Common myeloid progenitor, CD34-positive (primary cell): Measurements from ENCODE around the gene SMG5.

Experiments
- CTCF ChIA-PET: fragments of 350-600 bp; sonication (Branson Sonifier 250); formaldehyde crosslinking; loops from one replicate; lab custom pipeline; 2021; ENCODE audit warnings: antibody characterized with exemption; lab: Charles Lee
- POLR2A ChIA-PET: fragments of 350-600 bp; sonication (Branson Sonifier 250); formaldehyde crosslinking; loops from one replicate; lab custom pipeline; 2021; ENCODE audit warnings: antibody characterized with exemption; lab: Charles Lee
- DNase-seq, 3 donors: peaks; one replicate each; pipeline versions ENCODE4 v3.0.0 to v3.0.0-alpha.2; 2013
- H3K27ac ChIP-seq, 2 experiments: 1 replicate in 1 of 2; 2 replicates in 1 of 2; pipeline ENCODE4 v1.7.0; 2013; ENCODE audit warnings: inconsistent platforms in 2 of 2, low read length in 2 of 2, mild to moderate bottlenecking in 2 of 2, low read depth in 1 of 2, moderate library complexity in 1 of 2; ENCODE audit not compliant: severe bottlenecking in 2 of 2, insufficient read depth in 1 of 2, poor library complexity in 1 of 2
- H3K27me3 ChIP-seq, 5 experiments: replicated peaks in 2 of 5; 1 replicate in 3 of 5; 2 replicates in 2 of 5; pipeline versions ENCODE4 v1.6.1 to v1.7.0; 2013; ENCODE audit warnings: low read length in 4 of 5, mild to moderate bottlenecking in 2 of 5, moderate library complexity in 2 of 5, inconsistent platforms in 1 of 5; ENCODE audit not compliant: insufficient read depth in 5 of 5, control insufficient read depth in 4 of 5
- H3K36me3 ChIP-seq, 4 experiments: 1 replicate in 2 of 4; 2 replicates in 2 of 4; pipeline versions ENCODE4 v1.6.1 to v1.7.0; 2013; ENCODE audit warnings: low read length in 3 of 4, control low read depth in 1 of 4, mild to moderate bottlenecking in 1 of 4; ENCODE audit not compliant: control insufficient read depth in 4 of 4, insufficient read depth in 4 of 4
- H3K4me1 ChIP-seq, 4 experiments: 1 replicate in 3 of 4; 2 replicates in 1 of 4; pipeline versions ENCODE4 v1.6.1 to v1.7.1; 2013; ENCODE audit warnings: low read length in 3 of 4, mild to moderate bottlenecking in 3 of 4, control low read depth in 1 of 4, inconsistent platforms in 1 of 4, moderate library complexity in 1 of 4; ENCODE audit not compliant: control insufficient read depth in 4 of 4, insufficient read depth in 4 of 4; ENCODE audit errors: control extremely low read depth in 1 of 4
- H3K4me3 ChIP-seq, 7 experiments: 1 replicate in 4 of 7; 2 replicates in 3 of 7; pipeline versions ENCODE4 v1.5.1 to v1.7.0; 2013; ENCODE audit warnings: mild to moderate bottlenecking in 7 of 7, low read length in 6 of 7, moderate library complexity in 6 of 7, inconsistent platforms in 2 of 7, low read depth in 2 of 7, control low read depth in 1 of 7; ENCODE audit not compliant: insufficient read depth in 4 of 7, control insufficient read depth in 1 of 7; ENCODE audit errors: extremely low read depth in 1 of 7
- H3K9me3 ChIP-seq, 5 experiments: 1 replicate in 4 of 5; 2 replicates in 1 of 5; pipeline versions ENCODE4 v1.6.1 to v1.7.1; 2013; ENCODE audit warnings: low read length in 4 of 5, mild to moderate bottlenecking in 2 of 5, inconsistent platforms in 1 of 5, low read depth in 1 of 5, moderate library complexity in 1 of 5; ENCODE audit not compliant: control insufficient read depth in 4 of 5, insufficient read depth in 2 of 5; ENCODE audit errors: control extremely low read depth in 1 of 5
- WGBS: methylation state at CpG from one replicate; pipeline ENCODE4 v1.1.5; 2013; ENCODE audit not compliant: insufficient coverage; 5-methylcytosine and 5-hydroxymethylcytosine counted together

Gene SMG5

DNA sequence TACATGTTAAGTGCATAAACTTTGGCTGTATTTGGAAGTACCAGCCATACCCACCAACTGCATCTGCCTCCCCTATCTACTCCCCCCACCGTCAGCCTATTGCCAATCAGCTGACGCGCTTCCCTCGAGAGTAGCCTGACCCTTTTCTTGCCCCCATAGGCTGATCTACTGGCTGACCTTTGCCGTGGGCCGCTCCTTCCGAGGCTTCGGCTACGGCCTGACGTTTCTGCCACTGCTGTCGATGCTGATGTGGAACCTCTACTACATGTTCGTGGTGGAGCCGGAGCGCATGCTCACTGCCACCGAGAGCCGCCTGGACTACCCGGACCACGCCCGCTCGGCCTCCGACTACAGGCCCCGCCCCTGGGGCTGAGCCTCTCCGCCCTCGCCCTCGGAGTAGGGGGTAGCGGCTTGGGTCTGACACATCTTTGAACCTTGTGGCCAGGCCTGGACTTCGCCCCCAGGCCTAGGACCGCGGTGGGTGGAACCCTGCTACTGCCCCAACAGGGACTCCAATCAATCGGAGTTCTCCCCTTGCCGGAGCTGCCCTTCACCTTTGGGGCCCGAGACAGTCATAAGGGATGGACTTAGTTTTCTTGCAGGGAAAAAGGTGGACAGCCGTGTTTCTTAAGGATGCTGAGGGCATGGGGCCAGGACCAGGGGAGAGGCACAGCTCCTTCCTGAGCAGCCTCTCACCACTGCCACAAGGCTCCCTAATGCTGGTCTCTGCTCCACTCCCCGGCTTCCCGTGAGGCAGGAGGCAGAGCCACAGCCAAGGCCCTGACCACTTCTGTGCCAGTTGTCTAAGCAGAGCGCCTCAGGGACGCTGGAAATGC is 8.8 kb upstream of the SMG5 start:
- peaks cover 9 to 26% (median 18%) of the 10 kb centered on the region in 4 experiments for H3K4me1 ChIP-seq
- peaks cover 0 to 44% (median 9%) of the 10 kb centered on the region in 4 experiments for H3K36me3 ChIP-seq
- H3K27ac ChIP-seq, result peak overlapping the region in 1 of 2 experiments; percentile 64
- ChIA-PET POLR2A (interaction anchor here (1.4 kb wide), 1 partner anchor 9 kb away, joined by 5 read pairs; the partner anchor contains the start of gene SMG5), CTCF (interaction anchor here (1.0 to 1.2 kb wide), 2 partner anchors 8 to 15 kb away, joined by 3 to 5 read pairs; partner anchors contain the start of gene SMG5)
- peak; percentile 64 to 78 (median 76) for DNase-seq
- WGBS, result 25% methylated on average over 36 of the region's 37 CpGs
- H3K27me3 ChIP-seq, result no peaks in the 10 kb centered on the region
- H3K9me3 ChIP-seq, result no peaks in the 10 kb centered on the region
- H3K4me3 ChIP-seq, result peak overlapping the region in 5 of 7 experiments; percentile 13 to 75 (median 59)

GRCh38 chr1:156289857-156290256 is 7.2 kb upstream of the SMG5 start:
- DNase-seq, result no peak
- no peak overlapping the region for H3K27ac ChIP-seq
- CTCF ChIA-PET, result interaction anchor here (0.7 kb wide), 1 partner anchor 193 kb away, joined by 3 read pairs; no protein-coding TSS in a partner anchor
- POLR2A ChIA-PET, result no interaction called here
- no peaks in the 10 kb centered on the region for H3K27me3 ChIP-seq
- peaks cover 0 to 51% (median 14%) of the 10 kb centered on the region in 4 experiments for H3K36me3 ChIP-seq
- no peak overlapping the region for H3K4me3 ChIP-seq
- peaks cover under 1 to 16% (median 10%) of the 10 kb centered on the region in 4 experiments for H3K4me1 ChIP-seq
- no peaks in the 10 kb centered on the region for H3K9me3 ChIP-seq

- CTCF ChIA-PET, result interaction anchor here (0.9 to 1.1 kb wide), 3 partner anchors 8 to 36 kb away, joined by 3 to 4 read pairs (median 3); no protein-coding TSS in a partner anchor
- H3K36me3 ChIP-seq, result peaks cover 0 to 21% (median 8%) of the 10 kb centered on the region in 4 experiments
- no peaks in the 10 kb centered on the region for H3K27me3 ChIP-seq
- H3K4me1 ChIP-seq, result peaks cover 11 to 26% (median 20%) of the 10 kb centered on the region in 4 experiments
- H3K27ac ChIP-seq, result no peak overlapping the region
- no peak for DNase-seq
- no peak overlapping the region for H3K4me3 ChIP-seq
- 93% methylated on average over 6 of the region's 8 CpGs for WGBS
- H3K9me3 ChIP-seq, result no peaks in the 10 kb centered on the region
- POLR2A ChIA-PET, result no interaction called here
These were observed 3.4 kb upstream of the SMG5 start for GRCh38 chr1:156286061-156286460.

GRCh38 chr1:156285437-156285836 is 2.8 kb upstream of the SMG5 start:
- POLR2A ChIA-PET, result no interaction called here
- peaks cover 11 to 25% (median 21%) of the 10 kb centered on the region in 4 experiments for H3K4me1 ChIP-seq
- 94% methylated on average over 19 of the region's 21 CpGs for WGBS

DNA sequence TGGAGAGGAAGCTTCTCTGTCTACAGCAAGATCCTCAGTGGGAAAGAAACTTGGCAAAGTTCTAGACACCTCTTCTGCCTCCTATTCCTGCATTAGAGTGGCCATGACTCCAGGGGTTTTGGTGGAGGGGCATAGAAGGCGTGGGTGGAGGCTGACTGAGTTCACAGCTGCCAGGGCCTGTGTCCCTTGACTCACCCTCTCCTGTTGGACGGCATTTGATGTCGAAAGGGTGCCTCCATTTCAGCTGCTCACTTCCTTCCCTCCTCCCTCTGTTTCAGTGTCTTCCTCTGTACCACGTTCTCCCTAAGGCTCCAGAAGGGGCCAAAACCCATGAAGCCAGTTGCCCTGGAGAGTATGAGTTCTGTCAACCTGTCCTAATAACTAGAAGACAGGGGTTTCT is 2.1 kb upstream of the SMG5 start:
- 100% methylated on average over 2 of the region's 4 CpGs for WGBS
- CTCF ChIA-PET, result interaction anchor here (0.8 to 1.8 kb wide), 2 partner anchors 22 to 35 kb away, joined by 3 to 6 read pairs; no protein-coding TSS in a partner anchor

More at GRCh38 chr1:156285437-156285836, 2.8 kb upstream of the SMG5 start:
- no peak for DNase-seq
- no peaks in the 10 kb centered on the region for H3K27me3 ChIP-seq
- peaks cover 0 to 20% (median 8%) of the 10 kb centered on the region in 4 experiments for H3K36me3 ChIP-seq
- no peaks in the 10 kb centered on the region for H3K9me3 ChIP-seq
- no peak overlapping the region for H3K4me3 ChIP-seq
- CTCF ChIA-PET, result interaction anchor here (0.8 to 0.9 kb wide), 2 partner anchors 9 to 21 kb away, joined by 3 read pairs; no protein-coding TSS in a partner anchor
- no peak overlapping the region for H3K27ac ChIP-seq

GRCh38 chr1:156284112-156284511 is 1.5 kb upstream of the SMG5 start, which contains the start of gene TMEM79:
TMEM79 (plus strand) TSS chr1:156284325; CDS start chr1:156285227, 902 bp downstream.
- H3K36me3 ChIP-seq, result peaks cover 0 to 25% (median 9%) of the 10 kb centered on the region in 4 experiments
- CTCF ChIA-PET, result interaction anchor here (0.6 to 2.0 kb wide), 7 partner anchors 11 to 59 kb away, joined by 3 to 6 read pairs (median 4); no protein-coding TSS in a partner anchor
- POLR2A ChIA-PET, result interaction anchor here (1.3 kb wide), 1 partner anchor 35 kb away, joined by 3 read pairs; no protein-coding TSS in a partner anchor
- DNase-seq, result no peak
- peaks cover 11 to 25% (median 21%) of the 10 kb centered on the region in 4 experiments for H3K4me1 ChIP-seq
- 98% methylated on average over 7 of the region's 7 CpGs for WGBS
- no peaks in the 10 kb centered on the region for H3K9me3 ChIP-seq
- no peaks in the 10 kb centered on the region for H3K27me3 ChIP-seq
- peak within 1 kb of the TSS; percentile 48 to 98 (median 90) for H3K4me3 ChIP-seq
- H3K27ac ChIP-seq, result peak within 1 kb of the TSS; percentile 85 to 95

More for the DNA sequence above, 2.1 kb upstream of the SMG5 start:
- H3K9me3 ChIP-seq, result no peaks in the 10 kb centered on the region
- H3K36me3 ChIP-seq, result peaks cover 0 to 22% (median 8%) of the 10 kb centered on the region in 4 experiments
- no peak for DNase-seq
- no peaks in the 10 kb centered on the region for H3K27me3 ChIP-seq
- POLR2A ChIA-PET, result interaction anchor here (0.5 kb wide), 1 partner anchor 190 kb away, joined by 3 read pairs; no protein-coding TSS in a partner anchor
- H3K27ac ChIP-seq, result no peak overlapping the region
- H3K4me1 ChIP-seq, result peaks cover 11 to 25% (median 21%) of the 10 kb centered on the region in 4 experiments
- H3K4me3 ChIP-seq, result no peak overlapping the region
